Liver (tissue), 9 donors: ENCODE measurements around the gene WNT5A. TPM values are rescaled to one million over a fixed set of nuclear protein-coding genes. Genes with fewer than 3 reads are reported as not detected.

Source experiments
- DNase-seq: peaks from one replicate; pipeline ENCODE4 v3.0.0-alpha.2; 2017; ENCODE audit warnings: low spot score
- H3K27ac ChIP-seq, 2 donors: one replicate each; pipeline ENCODE4 v1.7.0; 2013; ENCODE audit warnings: inconsistent platforms in 2 of 2, low read length in 2 of 2, control low read depth in 1 of 2, low read depth in 1 of 2, mild to moderate bottlenecking in 1 of 2
- H3K27me3 ChIP-seq, 4 donors: one replicate each; pipeline versions ENCODE4 v1.6.1 to v1.7.0; 2013; ENCODE audit warnings: low read length in 3 of 4, inconsistent platforms in 1 of 4, mild to moderate bottlenecking in 1 of 4, moderate library complexity in 1 of 4; ENCODE audit not compliant: control insufficient read depth in 4 of 4, insufficient read depth in 4 of 4
- H3K36me3 ChIP-seq, 4 donors: one replicate each; pipeline versions ENCODE4 v1.6.1 to v1.7.0; 2013; ENCODE audit warnings: low read length in 3 of 4, mild to moderate bottlenecking in 3 of 4, low read depth in 1 of 4, moderate library complexity in 1 of 4; ENCODE audit not compliant: control insufficient read depth in 4 of 4, insufficient read depth in 3 of 4
- H3K4me1 ChIP-seq, 4 donors: one replicate each; pipeline versions ENCODE4 v1.6.1 to v1.7.0; 2013; ENCODE audit warnings: low read length in 3 of 4, mild to moderate bottlenecking in 3 of 4, moderate library complexity in 1 of 4; ENCODE audit not compliant: control insufficient read depth in 4 of 4, insufficient read depth in 4 of 4
- H3K4me3 ChIP-seq, 3 donors: one replicate each; pipeline versions ENCODE4 v1.6.1 to v1.7.0; 2013; ENCODE audit warnings: low read length in 3 of 3, control low read depth in 1 of 3, low read depth in 1 of 3, mild to moderate bottlenecking in 1 of 3
- H3K9ac ChIP-seq, 2 donors: one replicate each; pipeline ENCODE4 v1.7.0; 2013; ENCODE audit warnings: low read length in 2 of 2, mild to moderate bottlenecking in 2 of 2, moderate library complexity in 2 of 2, control low read depth in 1 of 2, low read depth in 1 of 2
- H3K9me3 ChIP-seq, 4 donors: one replicate each; pipeline versions ENCODE4 v1.6.1 to v1.7.0; 2013; ENCODE audit warnings: low read length in 3 of 4; ENCODE audit not compliant: control insufficient read depth in 4 of 4
- ATF3 ChIP-seq: IDR thresholded peaks from 2 replicates; pipeline ENCODE4 v1.6.1; 2016; ENCODE audit warnings: antibody characterized with exemption
- CTCF ChIP-seq: fragments of 150-350 bp; IDR thresholded peaks from 2 replicates; pipeline ENCODE4 v1.5.1; 2017; ENCODE audit warnings: improper control_type of control experiment, low read depth, low read length; ENCODE audit not compliant: missing input control
- EGR1 ChIP-seq, 2 donors: IDR thresholded peaks; 2 replicates each; pipeline ENCODE4 v1.6.1; 2016 to 2018; ENCODE audit warnings: antibody characterized with exemption in 2 of 2, low read depth in 2 of 2
- FOXA1 ChIP-seq: IDR thresholded peaks from 2 replicates; pipeline ENCODE4 v1.6.1; 2016; ENCODE audit warnings: antibody characterized with exemption
- FOXA2 ChIP-seq: IDR thresholded peaks from 2 replicates; pipeline ENCODE4 v1.6.1; 2016; ENCODE audit warnings: antibody characterized with exemption
- GABPA ChIP-seq, 2 donors: IDR thresholded peaks in 1 of 2; conservative IDR thresholded peaks in 1 of 2; 2 replicates each; pipeline ENCODE4 v1.6.1; 2016; ENCODE audit warnings: antibody characterized with exemption in 2 of 2, mild to moderate bottlenecking in 1 of 2, moderate library complexity in 1 of 2
- HNF4A ChIP-seq, 2 donors: conservative IDR thresholded peaks; 2 replicates each; pipeline ENCODE4 v1.6.1; 2016; ENCODE audit warnings: antibody characterized with exemption in 2 of 2, mild to moderate bottlenecking in 2 of 2
- HNF4G ChIP-seq: IDR thresholded peaks from 2 replicates; pipeline ENCODE4 v1.6.1; 2016; ENCODE audit warnings: antibody characterized with exemption
- JUND ChIP-seq, 2 donors: IDR thresholded peaks; 2 replicates each; pipeline ENCODE4 v1.6.1; 2016; ENCODE audit warnings: antibody characterized with exemption in 2 of 2
- MAX ChIP-seq: IDR thresholded peaks from 2 replicates; pipeline ENCODE4 v1.6.1; 2016; ENCODE audit warnings: antibody characterized with exemption
- NR2F2 ChIP-seq: IDR thresholded peaks from 2 replicates; pipeline ENCODE4 v1.6.1; 2016; ENCODE audit warnings: antibody characterized with exemption
- RAD21 ChIP-seq, 2 donors: IDR thresholded peaks; 2 replicates each; pipeline ENCODE4 v1.6.1; 2016; ENCODE audit warnings: antibody characterized with exemption in 2 of 2, mild to moderate bottlenecking in 2 of 2
- RXRA ChIP-seq, 2 donors: IDR thresholded peaks; 2 replicates each; pipeline ENCODE4 v1.6.1; 2017 to 2018; ENCODE audit warnings: antibody characterized with exemption in 2 of 2, mild to moderate bottlenecking in 1 of 2
- SP1 ChIP-seq: IDR thresholded peaks from 2 replicates; pipeline ENCODE4 v1.6.1; 2018; ENCODE audit warnings: antibody characterized with exemption, mild to moderate bottlenecking
- TAF1 ChIP-seq: conservative IDR thresholded peaks from 2 replicates; pipeline ENCODE4 v1.6.1; 2016; ENCODE audit warnings: antibody characterized with exemption, mild to moderate bottlenecking
- ZBTB33 ChIP-seq: IDR thresholded peaks from 2 replicates; pipeline ENCODE4 v1.6.1; 2016; ENCODE audit warnings: antibody characterized with exemption
- WGBS: extraction: QIAGEN DNeasy Blood & Tissue Kit; methylation state at CpG from one replicate; pipeline ENCODE4 v1.1.7; 2013; 5-methylcytosine and 5-hydroxymethylcytosine counted together
- polyA plus RNA-seq, 2 donors: library from polyadenylated mRNA; stranded (reverse) in 1 of 2; unstranded in 1 of 2; fragments of 200-250 nt in 1 of 2; fragments of >200 nt in 1 of 2; fragmentation: Nextera tagmentation in 1 of 2; extraction: Ambion mirVana in 1 of 2; gene quantifications; one replicate each; pipeline versions ENCODE4 v1.2.1 to v1.2.3, GENCODE V29; 2013 to 2015
- total RNA-seq, 2 donors: library from RNA; depleted of rRNA; stranded (reverse); fragments of >200 nt; gene quantifications; one replicate each; pipeline ENCODE4 v1.2.3, GENCODE V29; 2014
- TF ChIP-seq, protein P1 (sequence below): IDR thresholded peaks from 2 replicates; pipeline ENCODE4 v1.6.1; 2016; ENCODE audit warnings: antibody characterized with exemption, mild to moderate bottlenecking
- donor health status: healthy.
- donor health status: healthy.
- donor health status: healthy.
- donor health status: healthy.
- donor health status: healthy.

The WNT5A gene
- total and polyA plus RNA-seq, 4 donors = 0.18 to 1.3 (median 0.66) TPM

DNA sequence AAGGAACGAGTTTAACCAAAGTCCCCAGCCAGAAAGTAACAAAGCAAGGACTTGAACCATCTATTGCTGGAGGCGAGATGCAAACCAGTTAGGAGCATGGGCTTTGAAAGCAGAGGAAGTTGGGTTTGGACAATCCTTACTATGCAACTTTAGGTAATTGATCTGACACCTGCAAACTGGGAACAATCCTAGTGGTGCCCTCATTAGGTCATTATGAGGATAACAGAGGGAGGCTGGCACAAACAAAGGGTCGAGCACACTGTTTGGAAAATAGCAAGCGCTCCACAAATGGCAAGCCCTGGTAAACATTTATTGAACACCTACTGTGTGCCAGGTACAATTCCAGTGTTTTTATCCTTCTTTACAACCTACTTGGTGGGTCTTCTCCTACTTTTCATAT lies 45.6 kb downstream of the WNT5A start:
- H3K4me1 ChIP-seq = peaks cover 0 to 7% (median 3%) of the 10 kb centered on the region in 4 donors
- no peaks in the 10 kb centered on the region for H3K36me3 ChIP-seq
- 87% methylated on average over 4 of the region's 4 CpGs for WGBS
- H3K27ac ChIP-seq = no peak overlapping the region
- H3K9me3 ChIP-seq = no peaks in the 10 kb centered on the region
- no peak overlapping the region for H3K9ac ChIP-seq
- H3K27me3 ChIP-seq = no peaks in the 10 kb centered on the region
- DNase-seq = no peak
- no peak overlapping the region for H3K4me3 ChIP-seq
- TF ChIP-seq HNF4A (conservative IDR thresholded peaks at IDR 0.05) (no peak), JUND (IDR thresholded peaks at IDR 0.05) (no peak), MAX (no peak), FOXA2 (no peak), FOXA1 (no peak), NR2F2 (no peak), RXRA (IDR thresholded peaks at IDR 0.05) (no peak), EGR1 (IDR thresholded peaks at IDR 0.05; ENCODE audit: low read depth in 2 of 2) (no peak), GABPA (IDR thresholded peaks at IDR 0.05 in 1 of 2, conservative IDR thresholded peaks at IDR 0.05 in 1 of 2) (no peak), ZBTB33 (no peak), ATF3 (no peak), RAD21 (IDR thresholded peaks at IDR 0.05) (no peak), TAF1 (no peak), CTCF (no peak), HNF4G (no peak), SP1 (no peak)
- TF ChIP-seq, protein P1, sequence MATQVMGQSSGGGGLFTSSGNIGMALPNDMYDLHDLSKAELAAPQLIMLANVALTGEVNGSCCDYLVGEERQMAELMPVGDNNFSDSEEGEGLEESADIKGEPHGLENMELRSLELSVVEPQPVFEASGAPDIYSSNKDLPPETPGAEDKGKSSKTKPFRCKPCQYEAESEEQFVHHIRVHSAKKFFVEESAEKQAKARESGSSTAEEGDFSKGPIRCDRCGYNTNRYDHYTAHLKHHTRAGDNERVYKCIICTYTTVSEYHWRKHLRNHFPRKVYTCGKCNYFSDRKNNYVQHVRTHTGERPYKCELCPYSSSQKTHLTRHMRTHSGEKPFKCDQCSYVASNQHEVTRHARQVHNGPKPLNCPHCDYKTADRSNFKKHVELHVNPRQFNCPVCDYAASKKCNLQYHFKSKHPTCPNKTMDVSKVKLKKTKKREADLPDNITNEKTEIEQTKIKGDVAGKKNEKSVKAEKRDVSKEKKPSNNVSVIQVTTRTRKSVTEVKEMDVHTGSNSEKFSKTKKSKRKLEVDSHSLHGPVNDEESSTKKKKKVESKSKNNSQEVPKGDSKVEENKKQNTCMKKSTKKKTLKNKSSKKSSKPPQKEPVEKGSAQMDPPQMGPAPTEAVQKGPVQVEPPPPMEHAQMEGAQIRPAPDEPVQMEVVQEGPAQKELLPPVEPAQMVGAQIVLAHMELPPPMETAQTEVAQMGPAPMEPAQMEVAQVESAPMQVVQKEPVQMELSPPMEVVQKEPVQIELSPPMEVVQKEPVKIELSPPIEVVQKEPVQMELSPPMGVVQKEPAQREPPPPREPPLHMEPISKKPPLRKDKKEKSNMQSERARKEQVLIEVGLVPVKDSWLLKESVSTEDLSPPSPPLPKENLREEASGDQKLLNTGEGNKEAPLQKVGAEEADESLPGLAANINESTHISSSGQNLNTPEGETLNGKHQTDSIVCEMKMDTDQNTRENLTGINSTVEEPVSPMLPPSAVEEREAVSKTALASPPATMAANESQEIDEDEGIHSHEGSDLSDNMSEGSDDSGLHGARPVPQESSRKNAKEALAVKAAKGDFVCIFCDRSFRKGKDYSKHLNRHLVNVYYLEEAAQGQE = no peak
